Raji (cell line): Measurements from ENCODE around the gene SPATA31A1.
"Not testable (repeated sequence)": the region's sequence is repeated elsewhere in the genome, so short reads cannot be mapped to it uniquely, and the experiment has no call there.

Experiments
- POLR2A ChIP-seq: IDR thresholded peaks from 2 replicates; pipeline ENCODE4 v1.6.1; 2011; ENCODE audit warnings: low read depth, low read length, control low read depth; ENCODE audit not compliant: insufficient read depth

SPATA31A1 gene

DNA sequence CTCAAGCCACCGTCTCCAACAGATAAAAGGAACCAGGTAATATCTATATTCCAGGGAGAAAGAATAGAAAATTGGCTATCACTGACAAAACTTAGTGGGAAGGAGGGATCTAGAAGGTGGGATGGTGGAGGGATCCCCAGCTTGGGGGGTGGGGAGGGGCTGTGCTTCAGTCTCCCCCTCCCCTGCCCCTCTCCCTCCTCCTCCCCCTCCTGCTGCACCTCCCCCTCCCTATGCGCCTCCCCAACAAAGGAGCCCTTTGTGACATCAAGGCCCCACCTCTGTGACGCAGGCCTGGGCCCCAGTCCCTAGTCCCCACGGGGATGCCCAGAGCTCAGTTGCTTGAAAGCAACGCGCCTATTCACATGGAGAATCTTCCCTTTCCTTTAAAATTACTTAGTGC lies at the start of gene SPATA31A1:
Gene SPATA31A1 (plus strand): TSS at position 301 of the 400 bp plus-strand sequence. CDS start 62 bp downstream, at position 363.
- not testable (repeated sequence) for TF ChIP-seq POLR2A
